SU-DHL-6 (cell line): Measurements from ENCODE around the gene CEP164.

Experiments used
- EZH2phosphoT487 ChIP-seq: fragments of 200-600 bp; sonication (generic), shearing (Covaris generic); conservative IDR thresholded peaks from 2 replicates; pipeline ENCODE4 v1.6.1; 2018; ENCODE audit warnings: mild to moderate bottlenecking, antibody characterized with exemption, low read length, moderate library complexity, mixed read lengths
- TF ChIP-seq, protein P1 (sequence below): fragments of 200-600 bp; sonication (generic); IDR thresholded peaks from one replicate; pipeline ENCODE4 v1.5.1; 2017; ENCODE audit warnings: antibody characterized with exemption, mild to moderate bottlenecking, low read length, moderate library complexity; ENCODE audit not compliant: insufficient read depth, poor library complexity, severe bottlenecking

DNA sequence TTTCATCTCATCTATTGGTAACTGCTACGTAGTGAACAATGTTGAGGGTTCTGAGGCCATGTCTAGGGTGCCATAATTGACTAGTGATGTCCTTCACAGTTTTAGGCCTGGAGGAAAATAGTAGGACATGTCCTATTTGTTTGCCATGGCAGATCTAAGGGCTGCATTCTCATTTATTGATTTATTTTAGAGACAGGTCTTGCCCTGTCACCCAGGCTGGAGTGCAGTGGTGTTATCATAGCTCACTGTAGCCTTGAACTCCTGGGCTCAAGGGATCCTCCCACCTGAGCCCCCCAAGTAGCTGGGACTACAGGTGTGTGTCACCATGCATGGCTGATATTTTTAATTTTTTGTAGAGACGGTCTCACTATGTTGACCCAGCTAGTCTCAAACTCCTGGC, 5.2 kb downstream of the CEP164 start:
- TF ChIP-seq, protein P1, sequence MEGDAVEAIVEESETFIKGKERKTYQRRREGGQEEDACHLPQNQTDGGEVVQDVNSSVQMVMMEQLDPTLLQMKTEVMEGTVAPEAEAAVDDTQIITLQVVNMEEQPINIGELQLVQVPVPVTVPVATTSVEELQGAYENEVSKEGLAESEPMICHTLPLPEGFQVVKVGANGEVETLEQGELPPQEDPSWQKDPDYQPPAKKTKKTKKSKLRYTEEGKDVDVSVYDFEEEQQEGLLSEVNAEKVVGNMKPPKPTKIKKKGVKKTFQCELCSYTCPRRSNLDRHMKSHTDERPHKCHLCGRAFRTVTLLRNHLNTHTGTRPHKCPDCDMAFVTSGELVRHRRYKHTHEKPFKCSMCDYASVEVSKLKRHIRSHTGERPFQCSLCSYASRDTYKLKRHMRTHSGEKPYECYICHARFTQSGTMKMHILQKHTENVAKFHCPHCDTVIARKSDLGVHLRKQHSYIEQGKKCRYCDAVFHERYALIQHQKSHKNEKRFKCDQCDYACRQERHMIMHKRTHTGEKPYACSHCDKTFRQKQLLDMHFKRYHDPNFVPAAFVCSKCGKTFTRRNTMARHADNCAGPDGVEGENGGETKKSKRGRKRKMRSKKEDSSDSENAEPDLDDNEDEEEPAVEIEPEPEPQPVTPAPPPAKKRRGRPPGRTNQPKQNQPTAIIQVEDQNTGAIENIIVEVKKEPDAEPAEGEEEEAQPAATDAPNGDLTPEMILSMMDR: no peak
- TF ChIP-seq EZH2phosphoT487: no peak
